NCI-H748 (cell line): ENCODE measurements around the gene APOL2.
"Not testable (repeated sequence)": the region's sequence is repeated elsewhere in the genome, so short reads cannot be mapped to it uniquely, and the experiment has no call there.

Source experiments
- DNase-seq: peaks from one replicate; lab custom pipeline; 2025; ENCODE audit not compliant: unreplicated experiment; lab: John Stamatoyannopoulos, UW

The APOL2 gene

GRCh38 chr22:36239401-36240171, at the start of gene APOL2:
Gene APOL2 (minus strand): TSS chr22:36239527. CDS start chr22:36233162, 6,365 bp downstream.
- DNase-seq: peak; percentile 88

GRCh38 chr22:36288571-36289405, 49.5 kb upstream of the APOL2 start:
- no peak for DNase-seq

- no peak for DNase-seq
These were observed 48.7 kb upstream of the APOL2 start for GRCh38 chr22:36287881-36288515.

GRCh38 chr22:36286096-36286957, 47.0 kb upstream of the APOL2 start:
- peak; percentile 43 for DNase-seq

GRCh38 chr22:36285545-36285944, 46.2 kb upstream of the APOL2 start:
- DNase-seq: no peak

GRCh38 chr22:36285017-36285416, 45.7 kb upstream of the APOL2 start:
- DNase-seq: no peak

- DNase-seq: no peak
These were observed 44.8 kb upstream of the APOL2 start for GRCh38 chr22:36284171-36284571.

GRCh38 chr22:36282328-36282831, 43.1 kb upstream of the APOL2 start:
- no peak for DNase-seq

- DNase-seq: no peak
These were observed 42.5 kb upstream of the APOL2 start for GRCh38 chr22:36281781-36282327.

- DNase-seq: no peak
These were observed 41.1 kb upstream of the APOL2 start for GRCh38 chr22:36280379-36280778.

- DNase-seq: no peak
These were observed 39.9 kb upstream of the APOL2 start for GRCh38 chr22:36279219-36279666.

- peak; percentile 47 for DNase-seq
These were observed 38.4 kb upstream of the APOL2 start for GRCh38 chr22:36277482-36278291.

- no peak for DNase-seq
These were observed 35.2 kb upstream of the APOL2 start for GRCh38 chr22:36274531-36274930.

GRCh38 chr22:36271951-36272350, 32.6 kb upstream of the APOL2 start:
- DNase-seq: not testable (repeated sequence)

GRCh38 chr22:36271231-36271630, 31.9 kb upstream of the APOL2 start:
- DNase-seq: not testable (repeated sequence)

- DNase-seq: no peak
These were observed 28.7 kb upstream of the APOL2 start for GRCh38 chr22:36267896-36268485.

GRCh38 chr22:36267058-36267457, 27.7 kb upstream of the APOL2 start:
- no peak for DNase-seq

GRCh38 chr22:36263886-36264664, 24.7 kb upstream of the APOL2 start:
- not testable (repeated sequence) for DNase-seq
